GM19193 (cell line): ENCODE data around the gene ADCY3.
A peak's percentile ranks its signal among the peaks of the same experiment; 100 is the strongest.

Experiments
- POLR2A ChIP-seq: IDR thresholded peaks from 4 replicates; pipeline ENCODE4 v1.6.1; 2011; ENCODE audit not compliant: insufficient read depth, insufficient read length; ENCODE audit errors: extremely low read depth

The ADCY3 gene

DNA sequence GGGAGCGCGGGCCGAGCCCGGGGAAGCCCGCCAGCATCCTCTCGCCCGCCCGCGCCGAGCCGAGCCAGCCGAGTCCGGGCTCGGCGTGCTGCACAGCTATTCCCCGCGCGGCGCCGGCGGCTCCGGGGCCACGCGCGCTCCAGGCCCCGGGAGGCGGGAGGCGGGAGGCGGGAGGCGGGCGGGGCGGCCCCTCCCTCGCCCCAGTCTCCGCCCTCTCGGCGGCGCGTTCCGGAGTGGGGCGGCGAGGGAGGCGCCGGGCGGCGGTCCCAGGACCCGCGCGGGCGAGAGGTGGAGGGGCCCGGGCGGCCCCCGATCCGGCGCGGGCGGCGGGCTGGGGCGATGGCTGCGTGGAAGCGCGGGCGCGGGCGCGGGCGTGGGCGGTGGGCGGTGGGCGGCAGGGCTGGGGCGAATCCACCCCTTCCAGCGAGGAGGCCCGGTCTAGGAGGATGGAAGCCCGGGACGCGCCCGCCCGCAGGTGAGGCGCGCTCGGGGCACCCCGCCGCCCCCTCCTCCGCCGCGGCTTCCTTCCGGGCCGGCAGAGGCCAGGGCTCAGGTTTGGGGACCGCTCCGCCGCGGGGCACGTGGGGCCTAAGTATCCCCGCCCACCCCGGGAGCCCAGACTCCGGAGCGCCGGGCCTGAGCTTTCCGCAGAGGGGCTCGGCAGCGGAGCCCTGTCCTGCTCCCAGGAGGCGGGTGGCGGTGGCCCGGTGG is at the start of gene ADCY3:
TSS of gene ADCY3 (minus strand) at position 140 of the 711 bp plus-strand sequence. CDS start 1,250 bp downstream, outside the sequence.
- TF ChIP-seq POLR2A: peak; percentile 49

DNA sequence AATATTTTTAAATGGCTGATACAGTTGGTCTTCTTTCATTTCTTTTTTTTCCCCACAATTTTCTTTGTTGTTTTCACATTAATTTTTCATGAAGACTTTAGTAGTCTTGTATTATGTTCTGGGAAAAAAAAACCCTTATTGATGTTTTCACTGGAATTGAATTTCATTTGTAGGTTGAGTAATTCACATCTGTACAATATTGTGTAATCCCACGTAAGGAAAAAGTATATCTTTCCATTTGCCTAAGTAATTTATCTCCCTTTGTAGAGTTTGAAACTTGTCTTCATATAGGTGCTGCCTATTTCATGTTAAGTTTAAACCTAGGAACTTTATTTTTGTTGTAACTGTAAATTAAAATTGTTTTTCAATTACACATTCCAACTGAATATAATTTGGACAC is 49.7 kb upstream of the ADCY3 start:
- TF ChIP-seq POLR2A: no peak

DNA sequence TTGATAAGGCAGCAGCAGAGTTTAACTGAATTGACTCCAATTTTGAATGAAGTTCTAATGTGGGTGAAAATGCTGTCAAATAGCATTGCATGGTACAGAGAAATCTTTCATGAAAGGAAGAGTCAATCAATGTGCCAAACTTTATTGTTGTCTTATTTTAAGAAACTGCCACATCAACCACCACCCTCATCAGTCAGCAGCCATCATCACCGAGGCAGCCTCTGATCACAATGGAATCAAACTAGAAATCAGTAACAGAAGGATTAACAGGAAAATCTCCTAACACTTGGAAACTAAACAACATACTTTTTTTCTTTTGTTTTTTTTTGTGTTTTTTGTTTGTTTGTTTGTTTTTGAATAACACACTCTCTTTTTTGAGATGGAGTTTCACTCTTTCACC is 41.9 kb upstream of the ADCY3 start:
- no peak for TF ChIP-seq POLR2A

DNA sequence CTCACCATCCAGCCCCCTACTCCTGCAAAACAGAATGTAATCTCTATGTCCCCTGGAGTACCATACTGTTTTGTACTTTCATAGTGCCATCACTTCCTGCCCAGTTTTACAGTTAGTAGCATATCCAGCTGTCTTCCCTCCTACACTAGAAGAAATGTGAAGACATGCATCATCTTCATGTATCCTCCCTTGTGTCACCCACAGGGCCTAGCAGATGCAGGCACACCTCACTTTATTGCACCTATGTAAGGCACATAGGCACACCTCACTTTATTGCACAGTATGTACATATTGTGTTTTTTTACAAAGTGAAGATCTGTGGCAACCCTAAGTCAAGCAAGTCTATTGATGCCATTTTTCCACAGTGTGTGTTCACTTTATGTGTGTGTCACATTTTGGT is 39.7 kb upstream of the ADCY3 start:
- no peak for TF ChIP-seq POLR2A

DNA sequence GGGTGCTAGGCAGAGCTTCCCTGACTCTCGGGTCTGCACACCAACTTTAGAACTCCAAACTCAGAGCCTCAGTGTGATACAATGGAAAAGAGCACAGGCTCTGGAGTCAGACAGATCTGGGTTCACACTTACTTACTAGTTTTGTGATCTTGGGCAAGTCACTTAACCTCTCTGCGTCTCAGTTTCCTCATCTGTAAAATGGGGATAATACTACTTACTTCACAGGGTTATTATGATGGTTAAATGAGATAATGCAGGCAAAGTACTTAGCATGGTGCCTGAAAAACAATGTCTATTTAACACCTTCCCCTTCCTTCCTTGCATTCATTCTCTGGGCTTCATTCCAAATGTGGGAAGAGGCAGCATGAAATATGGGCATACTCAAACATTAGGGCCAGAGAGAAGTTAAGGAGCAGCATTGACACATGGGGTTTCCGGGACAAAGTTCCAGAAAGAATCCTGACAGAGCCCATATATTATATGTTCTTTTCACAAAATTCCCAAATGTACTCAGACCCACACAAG is 38.4 kb upstream of the ADCY3 start:
- TF ChIP-seq POLR2A: no peak

DNA sequence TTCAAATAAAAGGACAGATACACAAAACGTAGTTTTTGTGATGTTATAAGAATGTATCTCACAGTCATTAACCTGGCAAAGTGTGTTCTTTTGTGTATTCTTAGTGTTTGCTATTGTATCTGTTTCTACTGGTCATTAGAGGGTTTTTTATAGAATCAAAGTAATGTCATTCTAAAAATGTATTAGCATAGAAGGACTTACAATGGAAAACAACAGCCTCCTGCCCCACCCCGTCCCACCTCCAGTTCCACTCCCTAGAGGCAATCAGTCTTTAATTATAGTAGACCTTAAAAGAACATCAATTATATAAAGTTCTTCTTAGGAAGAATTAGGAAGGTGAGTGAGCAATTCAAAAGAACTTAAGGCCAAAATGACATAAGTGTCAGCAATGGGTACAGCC is 37.9 kb upstream of the ADCY3 start:
- TF ChIP-seq POLR2A: no peak

DNA sequence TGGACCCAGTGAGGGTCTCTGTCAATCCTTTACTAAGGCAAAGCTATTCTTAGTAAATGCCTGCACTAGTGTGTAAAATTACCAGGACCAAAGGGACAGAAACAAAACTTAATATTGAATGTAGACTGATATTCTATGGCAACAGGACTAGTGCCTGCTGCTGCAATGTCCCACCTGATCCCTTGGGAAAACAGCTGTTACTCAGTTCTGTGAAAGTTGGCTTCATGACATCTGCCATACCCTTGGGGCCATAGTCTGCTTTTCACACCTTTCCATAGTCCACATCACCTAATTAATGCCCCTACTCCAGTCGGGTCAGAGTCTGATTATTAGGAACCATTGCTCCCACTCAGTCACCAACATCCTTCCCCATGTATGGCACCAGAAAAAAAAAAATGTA is 37.2 kb upstream of the ADCY3 start:
- no peak for TF ChIP-seq POLR2A

DNA sequence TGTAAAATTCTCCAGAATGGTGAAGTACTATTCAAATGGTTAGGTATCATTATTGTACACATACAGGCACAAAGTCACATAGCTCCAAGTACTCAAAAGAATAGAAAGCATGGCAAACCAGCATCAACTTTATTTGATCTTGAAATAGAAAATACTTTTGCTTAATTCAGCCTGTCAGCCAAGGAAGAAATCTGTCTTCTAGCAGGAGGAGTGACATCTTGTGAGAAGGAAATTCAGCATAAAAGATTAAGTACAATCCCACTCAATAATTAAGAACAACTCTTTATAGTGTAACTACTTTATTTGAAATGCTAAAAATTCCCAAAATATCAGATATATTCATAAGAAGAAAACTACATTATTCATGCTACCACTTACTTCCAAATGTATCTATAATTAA is 35.9 kb upstream of the ADCY3 start:
- TF ChIP-seq POLR2A: no peak

DNA sequence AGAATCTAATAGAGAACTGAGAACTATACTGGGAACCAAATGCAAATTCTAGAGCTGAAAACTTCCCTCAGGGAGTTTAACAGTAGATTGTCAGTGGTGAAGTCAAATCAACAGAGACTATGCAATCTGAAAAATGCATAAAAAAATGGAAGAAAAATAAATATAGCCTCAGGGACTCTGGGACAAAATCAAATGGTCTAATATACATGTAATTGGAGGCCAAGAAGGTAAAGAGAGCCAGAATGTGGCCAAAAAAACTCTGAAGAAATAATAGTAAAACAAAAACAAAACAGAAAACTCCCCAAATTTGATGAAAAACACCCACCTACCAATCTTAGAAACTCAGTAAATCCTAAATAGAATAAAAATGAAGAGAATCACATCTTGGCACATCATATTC is 35.2 kb upstream of the ADCY3 start:
- no peak for TF ChIP-seq POLR2A

DNA sequence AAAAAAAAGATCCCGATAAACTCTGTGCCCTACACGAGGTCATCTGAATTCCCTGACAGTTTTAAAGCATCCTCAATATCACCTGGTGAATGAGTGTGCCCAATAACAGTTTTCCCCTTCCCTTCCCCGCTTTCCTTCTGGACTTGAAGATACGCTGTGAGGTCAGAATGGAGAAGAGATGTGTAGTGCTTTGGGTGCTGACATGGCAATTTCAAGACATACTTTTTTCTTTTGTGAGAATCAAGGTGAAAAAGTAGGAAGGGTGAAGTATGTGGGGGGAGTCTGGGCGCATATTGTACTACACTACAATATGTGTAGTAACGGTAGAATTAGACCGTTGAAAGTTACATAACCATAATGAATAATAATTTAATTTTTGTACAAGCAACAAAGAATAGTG is 30.1 kb upstream of the ADCY3 start:
- no peak for TF ChIP-seq POLR2A

DNA sequence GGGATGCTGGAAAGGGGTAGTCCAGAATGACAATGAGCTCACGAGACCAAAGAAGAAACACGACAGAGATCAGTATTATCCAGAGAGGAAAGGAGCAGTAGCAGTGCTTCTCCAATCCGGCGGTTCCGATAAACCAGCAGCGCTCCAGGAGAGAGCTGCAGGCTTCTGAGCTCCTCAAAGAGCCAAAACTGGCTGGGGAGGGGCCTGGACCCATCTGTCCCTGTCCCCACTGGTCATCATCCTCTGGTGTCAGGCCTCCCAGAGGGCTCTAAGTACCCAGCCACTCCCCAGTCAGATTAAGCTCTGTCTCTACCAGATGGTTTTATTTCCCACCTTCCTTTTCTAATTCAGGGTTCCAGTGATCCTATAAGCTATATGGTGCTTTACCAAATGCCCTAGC is 28.5 kb upstream of the ADCY3 start:
- TF ChIP-seq POLR2A: no peak

DNA sequence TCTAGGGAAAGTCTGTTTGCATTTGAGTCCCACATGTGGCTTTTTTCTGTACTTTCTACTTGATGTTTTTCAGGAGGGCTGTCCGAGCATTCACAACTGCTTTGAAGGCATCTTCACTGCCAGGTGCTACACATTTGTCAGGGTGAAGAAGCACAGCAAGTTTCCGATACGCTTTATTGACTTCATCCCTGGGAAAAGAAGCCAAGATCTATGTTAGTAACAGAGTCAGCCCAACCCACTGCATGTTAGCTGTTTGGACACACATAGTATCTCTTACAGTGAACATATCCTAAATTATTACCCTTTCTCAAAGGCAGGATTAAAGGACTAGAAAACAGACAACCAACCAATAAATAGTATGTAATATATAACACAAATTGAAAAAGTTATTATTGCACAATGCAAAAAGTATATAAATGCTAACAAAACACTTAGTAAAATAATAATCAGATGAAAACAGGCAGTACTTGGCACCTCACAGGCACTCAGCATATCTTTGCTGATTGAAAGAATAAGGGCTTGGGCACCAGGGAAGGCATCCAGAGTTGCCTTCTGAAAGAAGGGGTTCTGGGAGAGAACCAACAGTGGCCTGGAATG is 27.6 kb upstream of the ADCY3 start:
- TF ChIP-seq POLR2A: no peak

DNA sequence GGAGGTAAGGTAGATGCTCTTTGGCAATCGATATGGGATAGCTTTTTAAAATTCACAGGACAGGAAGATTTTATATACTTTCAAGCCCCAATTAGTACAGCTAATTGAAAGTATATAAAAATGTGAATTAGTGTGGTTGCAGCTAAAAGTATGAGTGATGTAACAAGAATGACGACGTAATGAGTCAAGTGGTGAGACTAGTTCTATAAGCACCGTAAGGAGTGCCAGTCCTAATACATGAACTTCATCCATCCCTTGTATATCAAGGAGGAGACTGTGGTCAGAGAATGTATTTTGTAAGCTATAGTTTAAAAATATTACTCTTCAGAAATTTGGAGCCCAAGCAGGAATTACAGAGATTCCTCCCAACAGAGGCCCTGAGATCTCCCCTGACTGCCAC is 25.9 kb upstream of the ADCY3 start:
- no peak for TF ChIP-seq POLR2A

DNA sequence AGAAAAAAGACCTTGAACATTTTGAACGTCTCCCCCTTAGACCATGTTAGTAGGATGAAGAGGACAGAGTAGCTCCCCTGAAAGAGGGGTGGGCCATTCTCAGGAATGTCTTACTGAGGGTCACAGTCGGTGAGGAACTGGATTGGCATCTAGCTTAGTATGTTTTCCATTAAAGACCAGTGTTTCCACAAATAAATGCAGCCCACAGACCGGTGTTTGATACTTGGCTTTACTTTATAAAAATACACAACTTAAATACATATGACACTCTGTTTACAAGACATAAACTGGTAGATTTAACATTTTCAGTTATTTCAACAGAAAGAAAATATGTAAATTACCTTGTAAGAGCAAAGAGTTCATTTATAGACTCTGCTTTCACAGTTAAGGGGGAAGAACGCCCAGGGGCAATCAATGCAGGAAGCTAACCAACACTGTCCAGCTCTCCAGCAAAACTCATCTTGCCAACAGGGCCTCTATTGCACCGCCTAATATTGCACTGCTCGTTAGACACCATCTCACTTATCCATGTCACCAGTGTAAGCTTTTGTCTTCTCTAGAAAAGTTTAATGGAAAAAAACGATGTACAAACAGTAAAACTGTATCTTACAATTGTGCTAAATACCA is 23.5 kb upstream of the ADCY3 start:
- no peak for TF ChIP-seq POLR2A

DNA sequence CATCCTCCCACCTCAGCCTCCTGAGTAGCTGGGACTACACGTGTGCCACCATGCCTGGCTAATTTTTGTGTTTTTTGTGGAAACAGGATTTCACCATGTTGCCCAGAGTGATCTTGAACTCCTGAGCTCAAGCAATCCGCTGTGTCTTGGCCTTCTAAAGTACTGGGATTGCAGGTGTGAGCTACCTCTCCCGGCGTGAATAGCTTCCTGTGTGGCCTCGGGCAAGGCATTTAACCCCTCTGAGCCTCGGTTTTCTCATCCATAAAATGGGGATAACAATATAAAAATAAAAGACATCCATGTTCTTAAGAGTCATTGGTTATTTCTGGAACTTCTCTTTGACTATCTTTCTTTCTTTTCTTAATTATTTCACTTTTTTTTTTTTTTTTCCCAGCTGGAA is 19.3 kb upstream of the ADCY3 start:
- TF ChIP-seq POLR2A: no peak

DNA sequence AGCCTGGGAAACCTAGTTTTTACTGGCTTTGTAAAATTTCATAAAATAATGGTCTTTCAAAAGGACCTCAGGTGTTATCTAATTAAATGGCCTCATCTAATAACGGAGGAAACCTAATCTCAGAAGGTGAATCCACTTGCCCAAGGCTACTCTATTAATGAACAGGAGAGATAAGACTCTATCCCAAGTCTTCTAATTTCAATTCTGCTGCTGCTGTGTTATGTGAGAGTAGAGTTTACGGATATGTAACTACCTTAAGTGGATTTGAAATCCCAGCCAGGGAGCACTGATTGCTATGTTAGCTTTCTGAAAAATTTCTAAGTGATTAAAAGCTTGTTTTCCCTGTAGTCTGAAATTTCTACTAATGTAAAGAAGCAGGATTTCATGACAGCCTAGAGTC is 17.2 kb upstream of the ADCY3 start:
- TF ChIP-seq POLR2A: no peak
